Measurements from ENCODE around the gene HPS4.

Gene HPS4

GRCh38 chr22:26496456-26496855 is 12.9 kb upstream of the HPS4 start:
- DNase-seq: no peak

- no peak for DNase-seq
Measured at GRCh38 chr22:26494506-26494905, 10.9 kb upstream of the HPS4 start.

- no peak for DNase-seq
Measured at GRCh38 chr22:26492220-26492619, 8.6 kb upstream of the HPS4 start.

- no peak for DNase-seq
Measured at GRCh38 chr22:26489447-26490036, 6.0 kb upstream of the HPS4 start.

GRCh38 chr22:26487996-26488395 is 4.4 kb upstream of the HPS4 start:
- no peak for DNase-seq

- DNase-seq: no peak
Measured at GRCh38 chr22:26486394-26486793, 2.8 kb upstream of the HPS4 start.

GRCh38 chr22:26485806-26486390 is 2.3 kb upstream of the HPS4 start:
- no peak for DNase-seq

DNA sequence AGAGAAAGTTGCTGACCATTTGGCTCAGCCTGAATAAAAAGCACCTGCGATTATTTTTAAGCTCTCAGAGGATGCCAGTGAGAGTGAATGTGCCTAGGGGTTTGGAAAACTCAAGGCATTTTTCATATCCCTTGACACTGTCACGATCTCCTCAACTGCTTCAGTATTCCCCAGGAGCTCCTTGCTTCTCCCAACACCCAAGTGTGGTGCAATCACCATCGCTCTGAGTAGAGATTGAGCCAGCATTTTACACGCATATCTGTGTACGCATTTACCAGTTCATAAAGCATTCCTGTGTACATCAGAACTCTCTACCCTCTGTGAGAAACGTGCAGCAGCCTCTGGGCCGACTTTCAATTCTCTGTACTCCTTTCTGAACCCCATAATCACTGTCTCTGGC is 1.4 kb upstream of the HPS4 start:
- DNase-seq: no peak

- DNase-seq: peak; percentile 53
Measured at GRCh38 chr22:26484360-26484706, 750 bp upstream of the HPS4 start.

GRCh38 chr22:26483043-26483438 is 542 bp downstream of the HPS4 start:
- no peak for DNase-seq

- DNase-seq: no peak
Measured at GRCh38 chr22:26482161-26482560, 1.4 kb downstream of the HPS4 start.

DNA sequence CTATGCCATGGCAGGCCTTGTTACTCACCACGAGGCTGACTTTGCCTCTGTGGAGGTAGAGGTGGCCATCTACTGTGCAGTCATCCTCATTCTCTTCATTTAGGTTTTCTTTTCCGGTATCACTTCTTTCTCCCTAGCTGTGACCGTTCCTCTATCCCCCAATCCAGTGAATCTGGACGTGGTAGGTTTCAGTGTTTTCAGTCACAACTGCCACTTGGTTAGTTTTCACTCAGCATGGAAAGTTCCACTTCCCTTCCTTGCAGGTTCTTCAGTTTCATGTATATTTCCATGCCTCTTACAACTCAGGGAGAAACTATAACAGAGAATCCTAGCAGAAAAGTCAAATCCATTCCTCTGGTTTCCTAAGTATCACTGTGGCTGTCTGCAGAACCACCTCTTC is 1.9 kb downstream of the HPS4 start:
- DNase-seq: no peak

DNA sequence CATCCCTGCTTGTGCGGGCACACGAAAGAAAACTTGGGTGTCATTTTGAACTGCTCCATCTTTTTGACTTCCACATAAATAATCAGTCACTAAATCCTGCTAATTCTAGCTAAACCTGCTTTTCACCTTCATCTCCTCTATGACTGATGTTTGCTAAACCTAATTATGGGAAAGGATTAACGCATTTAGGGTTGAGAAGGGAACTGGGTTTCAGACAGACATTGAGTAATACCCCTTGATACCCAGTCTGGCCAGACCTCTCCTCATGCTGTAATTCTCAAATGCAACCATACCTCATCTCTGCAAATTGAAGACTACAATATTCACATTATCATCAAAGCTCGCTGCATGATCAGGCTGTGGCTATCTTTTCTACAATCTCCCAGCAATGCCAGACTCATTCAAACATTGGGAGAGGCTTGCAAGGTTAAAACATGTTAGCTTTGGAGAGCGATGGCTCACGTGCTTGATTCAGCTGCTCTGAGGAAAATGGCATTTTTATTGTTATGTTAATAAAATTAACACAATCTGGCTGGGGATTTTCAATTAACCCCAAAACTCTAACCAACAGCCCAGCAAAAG is 2.4 kb downstream of the HPS4 start:
- DNase-seq: no peak

GRCh38 chr22:26480611-26480932 is 3.0 kb downstream of the HPS4 start:
- no peak for DNase-seq

GRCh38 chr22:26479792-26480610 is 3.6 kb downstream of the HPS4 start:
- DNase-seq: no peak

DNA sequence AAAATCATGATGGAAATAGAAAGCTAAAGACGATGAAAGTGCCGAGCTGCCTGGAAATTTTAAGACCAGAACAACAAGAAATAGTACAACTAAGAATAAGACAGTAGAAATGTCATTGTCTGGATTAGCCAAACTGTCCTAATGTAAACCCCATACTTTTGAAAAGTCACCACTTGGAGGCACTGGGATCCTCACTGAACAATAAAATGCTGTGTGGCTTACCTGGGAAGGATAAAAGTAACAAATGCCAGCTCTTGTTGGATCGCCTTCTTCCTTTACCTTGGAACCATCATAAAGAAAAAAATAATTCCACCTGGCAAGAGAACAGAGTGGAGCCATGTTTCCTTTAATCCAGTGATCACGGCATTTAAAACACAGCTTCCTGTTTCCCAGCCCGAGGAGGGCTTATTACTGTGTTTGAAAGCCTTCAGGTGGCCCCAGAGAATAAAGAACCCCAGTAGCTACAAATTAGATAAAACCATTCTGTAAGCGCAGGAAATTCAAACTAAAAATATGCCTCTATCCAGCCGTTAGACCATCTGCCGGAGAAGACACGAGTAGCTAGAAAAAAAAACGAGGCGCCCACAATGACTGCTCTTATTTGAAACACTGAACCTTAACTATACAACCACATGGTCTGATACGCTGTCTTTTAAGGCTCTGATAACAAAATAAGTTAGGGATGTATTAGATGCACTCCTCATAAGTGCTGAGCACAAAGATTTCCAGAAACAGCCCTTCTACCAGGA is 4.4 kb downstream of the HPS4 start:
- peak; percentile 5 for DNase-seq

- no peak for DNase-seq
Measured at GRCh38 chr22:26477341-26477731, 6.2 kb downstream of the HPS4 start.

DNA sequence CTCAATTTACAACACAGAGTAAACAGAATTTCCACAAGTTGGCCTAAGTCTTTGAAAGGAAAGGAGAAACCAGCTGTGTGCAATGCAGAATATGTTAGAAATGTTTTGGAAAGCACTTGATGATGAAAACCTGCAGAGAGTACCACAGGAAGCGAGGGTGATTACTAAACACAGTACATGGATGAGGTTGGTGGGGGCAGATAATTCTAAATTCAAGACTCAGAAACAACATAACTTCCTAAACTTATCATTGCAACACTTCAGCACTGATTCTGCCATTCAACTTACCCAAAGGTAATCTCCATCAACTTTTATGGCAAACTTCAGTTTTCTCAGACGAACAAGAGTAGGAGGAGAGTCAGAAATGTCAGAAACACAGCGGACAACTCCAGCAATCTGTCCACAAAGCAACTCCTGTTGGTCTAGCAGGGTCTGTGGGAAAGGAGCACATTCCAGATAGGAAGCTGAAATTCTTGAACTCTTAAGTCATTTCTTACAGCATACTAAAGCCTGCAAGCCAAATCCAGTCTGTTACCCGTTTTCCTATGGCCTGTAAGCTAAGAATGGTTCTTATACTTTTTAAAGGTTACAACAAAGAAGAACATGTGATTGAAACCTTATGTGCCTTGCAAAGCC is 6.8 kb downstream of the HPS4 start:
- no peak for DNase-seq

GRCh38 chr22:26474682-26475081 is 8.9 kb downstream of the HPS4 start:
- DNase-seq: no peak

DNA sequence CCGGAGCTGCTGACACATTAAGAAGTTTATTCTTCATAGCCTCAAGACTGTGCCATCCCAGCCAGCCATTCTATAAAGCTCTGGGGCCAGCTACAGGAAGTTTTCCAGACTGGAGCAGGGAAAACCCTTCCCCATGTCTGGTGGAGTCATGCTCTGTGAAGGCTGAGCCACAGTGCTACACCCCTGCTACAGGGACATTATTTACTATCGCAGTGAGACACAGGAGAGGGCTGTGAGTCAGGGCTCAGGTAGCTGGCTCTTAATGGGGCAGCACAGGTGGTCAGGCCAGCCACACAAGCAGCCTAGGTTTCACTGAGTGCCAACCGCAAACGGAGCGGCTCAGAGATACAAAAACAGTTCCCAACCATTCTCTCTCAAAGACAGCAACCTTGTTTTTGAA is 12.1 kb downstream of the HPS4 start:
- no peak for DNase-seq

DNA sequence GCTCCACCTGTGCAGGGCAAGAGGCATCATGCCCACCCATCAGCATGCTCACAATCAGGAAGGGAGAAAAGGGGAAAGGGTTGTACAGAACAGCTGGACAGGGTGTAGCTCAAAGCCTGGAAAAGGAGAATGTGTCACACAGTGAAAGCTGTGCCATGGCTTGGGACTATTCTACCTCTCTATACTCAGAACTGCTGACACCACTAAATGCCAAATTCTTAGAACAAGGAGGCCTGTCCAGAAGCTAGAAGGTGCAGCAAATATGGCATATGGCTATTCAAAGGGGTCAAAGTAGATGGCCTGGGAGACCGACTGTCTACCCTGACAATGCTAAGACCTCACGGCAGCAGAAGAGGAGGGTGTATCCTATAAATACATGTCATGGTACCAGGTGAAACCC is 12.8 kb downstream of the HPS4 start:
- DNase-seq: no peak

DNA sequence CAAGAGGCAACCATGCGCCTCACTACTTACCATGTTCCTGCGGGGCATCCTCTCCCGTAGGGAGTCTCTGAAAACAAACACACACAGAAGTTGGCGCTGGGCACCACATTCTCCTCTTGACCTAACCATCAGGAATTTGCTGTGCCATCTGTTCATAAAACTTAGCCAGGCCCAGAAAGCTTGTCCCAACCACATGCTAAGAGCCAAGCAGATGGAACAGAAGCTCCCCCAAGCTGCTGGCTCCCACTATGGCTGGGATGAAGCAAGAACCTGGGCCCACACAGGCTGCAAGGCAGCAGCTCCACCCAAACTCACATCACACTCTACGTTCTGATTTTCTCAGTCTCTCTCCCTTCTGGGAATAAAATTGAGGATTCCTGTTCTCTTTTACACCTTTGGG is 17.4 kb downstream of the HPS4 start:
- DNase-seq: no peak

- DNase-seq: no peak
Measured at GRCh38 chr22:26464312-26464711, 19.3 kb downstream of the HPS4 start.

Data from CD4-positive, alpha-beta T cell treated with Interleukin-10 for 1 hour (primary cell).